BJ (cell line): ENCODE data around the gene EDDM3A. TPM values are rescaled to one million over a fixed set of nuclear protein-coding genes. Genes with fewer than 3 reads are reported as not detected.

Experiments
- CTCF ChIA-PET: fragments of 350-600 bp; formaldehyde crosslinking; extraction: SDS; loops from one replicate; lab custom pipeline; 2021; ENCODE audit warnings: antibody characterized with exemption, inconsistent platforms; lab: Yijun Ruan, JAX
- POLR2A ChIA-PET: fragments of 300-600 bp; sonication (Branson Sonifier 250); formaldehyde crosslinking; extraction: SDS; loops from one replicate; lab custom pipeline; 2021; ENCODE audit warnings: antibody characterized with exemption; lab: Charles Lee
- DNase-seq: peaks from one replicate; pipeline ENCODE4 v3.0.0-alpha.2; 2011; ENCODE audit warnings: low read depth
- H3K27me3 ChIP-seq: 2 replicates; pipeline ENCODE4 v1.6.0; 2011; ENCODE audit warnings: low read length; ENCODE audit not compliant: control insufficient read depth, insufficient read depth
- H3K36me3 ChIP-seq: 2 replicates; pipeline ENCODE4 v1.5.1; 2011; ENCODE audit warnings: low read length; ENCODE audit not compliant: control insufficient read depth, insufficient read depth
- H3K4me3 ChIP-seq: 2 replicates; pipeline ENCODE4 v1.5.1; 2011; ENCODE audit warnings: low read depth, mild to moderate bottlenecking, control low read depth, low read length
- polyA plus RNA-seq: library from polyadenylated mRNA; depleted of rRNA; stranded (reverse); fragments of >200 nt; gene quantifications from 2 replicates; pipeline ENCODE4 v1.2.3, GENCODE V29; 2011
- TF ChIP-seq, protein P1 (sequence below): IDR thresholded peaks from 2 replicates; pipeline ENCODE4 v1.5.1; 2011; ENCODE audit warnings: low read depth, mild to moderate bottlenecking, control low read depth, inconsistent platforms, low read length, moderate library complexity; ENCODE audit not compliant: insufficient read depth

Gene EDDM3A
- polyA plus RNA-seq, 1 experiment, result not detected

- ChIA-PET CTCF (interaction anchor here (0.8 kb wide), 1 partner anchor 14 kb away, joined by 3 read pairs; no protein-coding TSS in a partner anchor), POLR2A (no interaction called here)
- TF ChIP-seq, protein P1, sequence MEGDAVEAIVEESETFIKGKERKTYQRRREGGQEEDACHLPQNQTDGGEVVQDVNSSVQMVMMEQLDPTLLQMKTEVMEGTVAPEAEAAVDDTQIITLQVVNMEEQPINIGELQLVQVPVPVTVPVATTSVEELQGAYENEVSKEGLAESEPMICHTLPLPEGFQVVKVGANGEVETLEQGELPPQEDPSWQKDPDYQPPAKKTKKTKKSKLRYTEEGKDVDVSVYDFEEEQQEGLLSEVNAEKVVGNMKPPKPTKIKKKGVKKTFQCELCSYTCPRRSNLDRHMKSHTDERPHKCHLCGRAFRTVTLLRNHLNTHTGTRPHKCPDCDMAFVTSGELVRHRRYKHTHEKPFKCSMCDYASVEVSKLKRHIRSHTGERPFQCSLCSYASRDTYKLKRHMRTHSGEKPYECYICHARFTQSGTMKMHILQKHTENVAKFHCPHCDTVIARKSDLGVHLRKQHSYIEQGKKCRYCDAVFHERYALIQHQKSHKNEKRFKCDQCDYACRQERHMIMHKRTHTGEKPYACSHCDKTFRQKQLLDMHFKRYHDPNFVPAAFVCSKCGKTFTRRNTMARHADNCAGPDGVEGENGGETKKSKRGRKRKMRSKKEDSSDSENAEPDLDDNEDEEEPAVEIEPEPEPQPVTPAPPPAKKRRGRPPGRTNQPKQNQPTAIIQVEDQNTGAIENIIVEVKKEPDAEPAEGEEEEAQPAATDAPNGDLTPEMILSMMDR, result no peak
- H3K27me3 ChIP-seq, result no peaks in the 10 kb centered on the region; the same call in 1 of the 2 replicates
- no peak overlapping the region for H3K4me3 ChIP-seq
- no peak for DNase-seq
- no peaks in the 10 kb centered on the region for H3K36me3 ChIP-seq
Measured at GRCh38 chr14:20743556-20743955, 2.1 kb upstream of the EDDM3A start.

DNA sequence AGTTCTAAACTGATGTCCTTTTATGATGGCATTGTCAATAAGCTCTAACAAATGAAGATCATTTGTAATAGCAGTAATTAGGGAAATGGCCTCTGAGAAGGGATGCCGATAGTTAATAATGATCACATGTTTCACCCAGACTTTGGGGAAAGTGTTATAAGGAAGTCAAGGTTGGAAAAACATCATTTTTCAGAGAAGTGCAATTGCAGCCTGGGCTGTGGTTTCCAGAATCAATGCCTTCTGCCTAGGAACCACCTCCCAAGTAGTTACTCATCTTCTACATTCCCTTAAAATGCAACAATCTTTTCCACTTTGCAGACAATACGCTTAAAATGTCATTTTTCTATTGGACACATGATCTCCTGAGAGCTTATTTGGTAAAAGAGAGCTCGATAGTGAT is 879 bp downstream of the EDDM3A start:
- Histone ChIP-seq H3K36me3 (no peaks in the 10 kb centered on the region), H3K4me3 (no peak overlapping the region), H3K27me3 (no peaks in the 10 kb centered on the region; the same call in 1 of the 2 replicates)
- DNase-seq, result no peak
- CTCF ChIA-PET, result interaction anchor here (0.6 kb wide), 1 partner anchor 54 kb away, joined by 3 read pairs; no protein-coding TSS in a partner anchor
- POLR2A ChIA-PET, result no interaction called here
- TF ChIP-seq, protein P1, result no peak

- POLR2A ChIA-PET, result no interaction called here
Measured at GRCh38 chr14:20748439-20748838, 2.8 kb downstream of the EDDM3A start.

DNA sequence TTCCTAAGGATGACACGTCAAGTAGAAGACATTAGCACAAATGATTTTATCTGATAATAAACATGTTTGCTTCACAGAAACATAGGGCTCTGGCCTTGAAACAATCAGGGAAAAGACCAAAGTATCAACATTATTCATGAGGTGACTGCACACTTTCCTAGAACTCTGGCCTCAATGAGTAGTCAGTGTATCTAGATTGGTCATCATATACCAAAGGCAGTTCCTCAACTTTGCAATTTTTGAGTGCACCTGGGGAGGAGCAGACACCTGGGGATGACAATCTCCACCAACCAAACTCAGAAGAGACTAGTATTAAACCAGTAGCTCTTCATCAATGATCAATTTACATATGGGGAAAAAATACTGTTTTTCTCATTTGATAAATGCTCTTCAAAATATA is 4.5 kb downstream of the EDDM3A start:
- no peak overlapping the region for H3K4me3 ChIP-seq
- POLR2A ChIA-PET, result no interaction called here
- DNase-seq, result no peak
- TF ChIP-seq, protein P1, result no peak
- H3K36me3 ChIP-seq, result no peaks in the 10 kb centered on the region
- CTCF ChIA-PET, result no interaction called here
- H3K27me3 ChIP-seq, result no peaks in the 10 kb centered on the region

More at GRCh38 chr14:20748439-20748838, 2.8 kb downstream of the EDDM3A start:
- TF ChIP-seq, protein P1, result no peak
- DNase-seq, result no peak
- no peaks in the 10 kb centered on the region for H3K27me3 ChIP-seq
- no peak overlapping the region for H3K4me3 ChIP-seq
- no peaks in the 10 kb centered on the region for H3K36me3 ChIP-seq
- CTCF ChIA-PET, result no interaction called here

GRCh38 chr14:20751963-20752562 is 6.4 kb downstream of the EDDM3A start:
- Histone ChIP-seq H3K27me3 (no peaks in the 10 kb centered on the region), H3K4me3 (no peak overlapping the region), H3K36me3 (no peaks in the 10 kb centered on the region)
- ChIA-PET CTCF (no interaction called here), POLR2A (no interaction called here)
- TF ChIP-seq, protein P1, result no peak
- DNase-seq, result no peak
